ENCODE data around the gene UHMK1. TPM values are rescaled to one million over a fixed set of nuclear protein-coding genes. Genes with fewer than 3 reads are reported as not detected.

The UHMK1 gene
- total RNA-seq, 1 experiment from 2014 or later: 15.8 TPM

GRCh38 chr1:162500805-162501204 lies 3.2 kb downstream of the UHMK1 start:
- Histone ChIP-seq H2BK15ac (ENCODE audit: low read depth, low read length) (no peak overlapping the region), H3K27ac (ENCODE audit: insufficient read length, low read depth, low read length) (no peak overlapping the region), H3K27me3 (ENCODE audit: insufficient read depth, low read length) (no peaks in the 10 kb centered on the region), H4K5ac (ENCODE audit: insufficient read length, low read depth, low read length) (no peak overlapping the region), H3K56ac (ENCODE audit: insufficient read length, low read depth, low read length) (no peak overlapping the region), H3K23ac (ENCODE audit: insufficient read length, low read depth, low read length) (no peak overlapping the region), H4K91ac (ENCODE audit: insufficient read length, low read depth, low read length) (no peak overlapping the region), H3K14ac (ENCODE audit: insufficient read depth, low read length) (no peak overlapping the region), H4K20me1 (ENCODE audit: control insufficient read depth, insufficient read depth, insufficient read length) (no peaks in the 10 kb centered on the region), H2AFZ (ENCODE audit: low read length) (no peak overlapping the region), H3K4me2 (ENCODE audit: insufficient read depth, insufficient read length, low read length) (no peak overlapping the region), H3K79me2 (ENCODE audit: insufficient read depth, low read length) (peaks cover 11% of the 10 kb centered on the region; the same call in 1 of the 2 replicates), H4K8ac (replicated peaks; ENCODE audit: insufficient read length, low read depth, low read length) (no peak overlapping the region), H3K9ac (ENCODE audit: extremely low read depth, insufficient read length, low read length) (no peak overlapping the region), H3K4me1 (ENCODE audit: insufficient read depth, low read length) (no peaks in the 10 kb centered on the region), H2BK20ac (ENCODE audit: low read depth, low read length, poor library complexity, severe bottlenecking) (no peak overlapping the region), H3T11ph (ENCODE audit: low read length) (no peak overlapping the region), H3K9me3 (ENCODE audit: control insufficient read depth, low read depth, low read length) (no peaks in the 10 kb centered on the region), H3K23me2 (ENCODE audit: insufficient read length, low read depth, low read length, poor library complexity, severe bottlenecking) (peaks cover 3% of the 10 kb centered on the region), H3K4ac (ENCODE audit: low read depth, low read length) (no peak overlapping the region), H3K18ac (ENCODE audit: insufficient read length, low read depth, low read length) (no peak overlapping the region), H2BK120ac (ENCODE audit: low read depth, low read length, poor library complexity, severe bottlenecking) (no peak overlapping the region), H3K79me1 (ENCODE audit: insufficient read depth, low read depth, low read length, poor library complexity, severe bottlenecking) (peaks cover 3% of the 10 kb centered on the region), H2BK5ac (ENCODE audit: insufficient read length, low read length) (no peak overlapping the region), H2AK5ac (ENCODE audit: insufficient read length, low read length) (no peak overlapping the region), H2BK12ac (ENCODE audit: insufficient read length, low read depth, low read length) (no peak overlapping the region)
- H3K36me3 Mint-ChIP-seq (ENCODE audit: insufficient read depth in 1 of 3, low read depth in 3 of 3): peaks cover 20 to 46% (median 40%) of the 10 kb centered on the region in 3 experiments; a peak in 6 of 7 replicates
- no peak overlapping the region for H3K4me3 Mint-ChIP-seq
- peaks cover 16 to 19% of the 10 kb centered on the region in 2 experiments for H3K4me1 Mint-ChIP-seq
- TF ChIP-seq CTCF (conservative IDR thresholded peaks at IDR 0.05): no peak
- no CpG with 5 or more reads among the region's 2 CpGs for WGBS (ENCODE audit: extremely low coverage, insufficient read length, low lambda C conversion rate)
- DNase-seq: no peak
- no peaks in the 10 kb centered on the region; the same call in 1 of the 2 replicates for H3K27me3 Mint-ChIP-seq (ENCODE audit: low read depth)
- H3K9me3 Mint-ChIP-seq: peaks cover 2% of the 10 kb centered on the region in 2 experiments; a peak in 1 of 5 replicates
- no peak overlapping the region for H3K27ac Mint-ChIP-seq

Data from H9 (cell line).